WTC11 (cell line): ENCODE data around the gene CREB3L1. TPM values are rescaled to one million over a fixed set of nuclear protein-coding genes. Genes with fewer than 3 reads are reported as not detected.

Source experiments
- ATAC-seq: fragments of 200-7000 bp; cut with Tn5 transposase; 2 replicates; pipeline ENCODE4 v1.10.0; 2021; ENCODE audit warnings: mild to moderate bottlenecking, moderate library complexity
- CTCF ChIA-PET: fragments of 300-600 bp; sonication (Branson Sonifier 250); formaldehyde crosslinking; loops from one replicate; lab custom pipeline; 2021; ENCODE audit warnings: antibody characterized with exemption; lab: Charles Lee
- POLR2A ChIA-PET: fragments of 350-600 bp; sonication (Branson Sonifier 250); formaldehyde crosslinking; loops from one replicate; lab custom pipeline; 2021; ENCODE audit warnings: antibody characterized with exemption; lab: Charles Lee
- DNase-seq: peaks from one replicate; pipeline ENCODE4 v3.0.0; 2021; ENCODE audit warnings: low spot score
- H3K27ac Mint-ChIP-seq: 2 replicates; pipeline ENCODE4 v1.8.0; 2021; ENCODE audit warnings: mixed read lengths
- H3K27me3 Mint-ChIP-seq: 2 replicates; pipeline ENCODE4 v1.8.0; 2021; ENCODE audit warnings: low read depth, mild to moderate bottlenecking, moderate library complexity, mixed read lengths
- H3K36me3 Mint-ChIP-seq: 2 replicates; pipeline ENCODE4 v1.8.0; 2021; ENCODE audit warnings: mixed read lengths
- H3K4me1 Mint-ChIP-seq: 2 replicates; pipeline ENCODE4 v1.8.0; 2022; ENCODE audit warnings: mixed read lengths
- H3K4me3 Mint-ChIP-seq: 2 replicates; pipeline ENCODE4 v1.8.0; 2021; ENCODE audit warnings: mild to moderate bottlenecking, moderate library complexity, mixed read lengths
- H3K9me3 Mint-ChIP-seq: 2 replicates; pipeline ENCODE4 v1.8.0; 2021; ENCODE audit warnings: mixed read lengths
- AFF4 ChIP-seq: sonication (generic); formaldehyde crosslinking; IDR thresholded peaks from 2 replicates; pipeline ENCODE4 v1.8.1; 2023; ENCODE audit warnings: mild to moderate bottlenecking, missing genetic modification reagents, borderline replicate concordance
- AR ChIP-seq: fragments of 250-450 bp; sonication (Bioruptor Pico); IDR thresholded peaks from 2 replicates; pipeline ENCODE4 v1.9.0; 2021; ENCODE audit warnings: mild to moderate bottlenecking
- ARID4B ChIP-seq: sonication (generic); formaldehyde crosslinking; IDR thresholded peaks from 2 replicates; pipeline ENCODE4 v1.8.0; 2023; ENCODE audit warnings: missing genetic modification reagents, mild to moderate bottlenecking, borderline replicate concordance
- CREM ChIP-seq: sonication (generic); formaldehyde crosslinking; IDR thresholded peaks from 2 replicates; pipeline ENCODE4 v1.8.1; 2022; ENCODE audit warnings: mild to moderate bottlenecking, missing genetic modification reagents, moderate library complexity
- CTCF ChIP-seq: fragments of 200-600 bp; IDR thresholded peaks from 2 replicates; pipeline ENCODE4 v1.8.0; 2022; ENCODE audit warnings: antibody characterized with exemption
- FOXP1 ChIP-seq: sonication (generic); formaldehyde crosslinking; IDR thresholded peaks from 2 replicates; pipeline ENCODE4 v1.8.0; 2022; ENCODE audit warnings: missing genetic modification reagents, mild to moderate bottlenecking, moderate library complexity, borderline replicate concordance
- GRHL2 ChIP-seq: fragments of 250-450 bp; sonication (Bioruptor Pico); IDR thresholded peaks from 2 replicates; pipeline ENCODE4 v1.8.0; 2022; ENCODE audit warnings: mild to moderate bottlenecking, moderate library complexity; ENCODE audit not compliant: insufficient replicate concordance, severe bottlenecking
- HMGXB4 ChIP-seq: sonication (generic); formaldehyde crosslinking; IDR thresholded peaks from 2 replicates; pipeline ENCODE4 v1.8.1; 2023; ENCODE audit warnings: mild to moderate bottlenecking, moderate library complexity, missing genetic modification reagents
- IRF1 ChIP-seq: sonication (generic); formaldehyde crosslinking; IDR thresholded peaks from 2 replicates; pipeline ENCODE4 v1.8.0; 2023; ENCODE audit warnings: missing genetic modification reagents
- KAT7 ChIP-seq: sonication (generic); formaldehyde crosslinking; IDR thresholded peaks from 2 replicates; pipeline ENCODE4 v1.8.1; 2023; ENCODE audit warnings: missing genetic modification reagents, mild to moderate bottlenecking, borderline replicate concordance
- MLX ChIP-seq: sonication (generic); formaldehyde crosslinking; IDR thresholded peaks from 2 replicates; pipeline ENCODE4 v1.8.1; 2023; ENCODE audit warnings: mild to moderate bottlenecking, missing genetic modification reagents, moderate library complexity
- NR2C2 ChIP-seq: sonication (generic); formaldehyde crosslinking; IDR thresholded peaks from 2 replicates; pipeline ENCODE4 v1.8.0; 2022; ENCODE audit warnings: mild to moderate bottlenecking, missing genetic modification reagents
- SMAD3 ChIP-seq: sonication (generic); formaldehyde crosslinking; IDR thresholded peaks from 2 replicates; pipeline ENCODE4 v1.8.0; 2022; ENCODE audit warnings: missing genetic modification reagents, mild to moderate bottlenecking, borderline replicate concordance
- SP1 ChIP-seq: sonication (generic); formaldehyde crosslinking; conservative IDR thresholded peaks from 2 replicates; pipeline ENCODE4 v1.8.1; 2022; ENCODE audit warnings: missing genetic modification reagents
- ZNF232 ChIP-seq: sonication (generic); formaldehyde crosslinking; IDR thresholded peaks from 2 replicates; pipeline ENCODE4 v1.8.0; 2022; ENCODE audit warnings: mild to moderate bottlenecking, missing genetic modification reagents
- ZNF263 ChIP-seq: sonication (generic); formaldehyde crosslinking; IDR thresholded peaks from 2 replicates; pipeline ENCODE4 v1.8.1; 2022; ENCODE audit warnings: low read depth, mild to moderate bottlenecking, moderate library complexity, missing genetic modification reagents
- ZNF512 ChIP-seq: sonication (generic); formaldehyde crosslinking; IDR thresholded peaks from 2 replicates; pipeline ENCODE4 v1.8.1; 2022; ENCODE audit warnings: missing genetic modification reagents, borderline replicate concordance
- total RNA-seq: library from RNA; stranded (reverse); gene quantifications from 3 replicates; pipeline ENCODE4 v1.2.3, GENCODE V29; 2021

CREB3L1 gene
- total RNA-seq, 1 experiment from 2014 or later, result 10.9 TPM

GRCh38 chr11:46346886-46347636, 69.6 kb downstream of the CREB3L1 start, which contains the start of gene DGKZ:
DGKZ (plus strand) TSS chr11:46347463; CDS start chr11:46347660, 197 bp downstream.
- Mint-ChIP-seq H3K9me3 (no peaks in the 10 kb centered on the region), H3K4me1 (peaks cover 86% of the 10 kb centered on the region)
- CTCF ChIA-PET, result interaction anchor here (0.6 to 6.6 kb wide), 16 partner anchors 8 to 247 kb away, joined by 3 to 43 read pairs (median 4); partner anchors contain the start of gene AMBRA1
- TF ChIP-seq CREM (CRISPR knock-in tag) (peak; percentile 48; the same call in 1 of the 2 replicates), FOXP1 (0 out of 2 replicates have a peak, but pooled peaks have one; percentile 45), GRHL2 (no peak), SMAD3 (no peak), IRF1 (CRISPR knock-in tag) (no peak), HMGXB4 (CRISPR knock-in tag) (no peak), AR (CRISPR knock-in tag) (no peak), MLX (CRISPR knock-in tag) (no peak), KAT7 (CRISPR knock-in tag) (peak; percentile 67; the same call in 1 of the 2 replicates), NR2C2 (CRISPR knock-in tag) (no peak), ZNF512 (no peak), AFF4 (CRISPR knock-in tag) (no peak), SP1 (CRISPR knock-in tag) (peak; percentile 98), ZNF232 (CRISPR knock-in tag) (0 out of 2 replicates have a peak, but pooled peaks have one; percentile 30), CTCF (peak; percentile 80), ZNF263 (CRISPR knock-in tag) (no peak), ARID4B (CRISPR knock-in tag) (no peak)

More at GRCh38 chr11:46346886-46347636, 69.6 kb downstream of the CREB3L1 start, which contains the start of gene DGKZ:
- peak within 1 kb of the TSS; percentile 77 for H3K4me3 Mint-ChIP-seq
- POLR2A ChIA-PET, result interaction anchor here (0.5 to 2.7 kb wide), 4 partner anchors 8 to 104 kb away, joined by 3 to 6 read pairs (median 4); no protein-coding TSS in a partner anchor
- ATAC-seq (peak; percentile 77), DNase-seq (peak; percentile 81)
- H3K36me3 Mint-ChIP-seq, result no peaks in the 10 kb centered on the region
- H3K27me3 Mint-ChIP-seq, result peaks cover 11% of the 10 kb centered on the region
- H3K27ac Mint-ChIP-seq, result no peak within 1 kb of the TSS; the same call in 1 of the 2 replicates
